Upper lobe of left lung (tissue), 4 donors: ENCODE measurements around the gene CPZ.

Source experiments
- CTCF ChIP-seq, 6 experiments: fragments of 450-650 bp in 4 of 6; fragments of 200-600 bp in 2 of 6; sonication (generic) in 2 of 6; IDR thresholded peaks; one replicate each; pipeline ENCODE4 v1.5.1; 2016 to 2019; ENCODE audit warnings: antibody characterized with exemption in 6 of 6
- POLR2A ChIP-seq, 4 donors: fragments of 450-650 bp; IDR thresholded peaks; one replicate each; pipeline ENCODE4 v1.5.1; 2016 to 2017; ENCODE audit warnings: antibody characterized with exemption in 4 of 4, mild to moderate bottlenecking in 2 of 4

- TF ChIP-seq CTCF (IDR thresholded peaks at IDR 0.05) (no peak), POLR2A (IDR thresholded peaks at IDR 0.05) (no peak)
These were observed 46.5 kb downstream of the CPZ start for GRCh38 chr4:8639021-8639420.
